HEK293 (cell line): ENCODE results near the gene UCP2.

Source experiments
- CTCF ChIA-PET: fragments of 350-600 bp; formaldehyde crosslinking; extraction: SDS; loops from one replicate; lab custom pipeline; 2021; ENCODE audit warnings: antibody characterized with exemption; lab: Yijun Ruan, JAX
- POLR2A ChIA-PET: fragments of 300-600 bp; formaldehyde crosslinking; extraction: SDS; loops from one replicate; lab custom pipeline; 2020; ENCODE audit warnings: antibody characterized with exemption, inconsistent platforms; lab: Yijun Ruan, JAX
- H3K27ac ChIP-seq: fragments of 200-500 bp; sonication (Bioruptor generic); 2 replicates; pipeline ENCODE4 v1.5.1; 2014; ENCODE audit warnings: low read depth, low read length, control low read depth, inconsistent platforms; ENCODE audit errors: extremely low read depth
- H3K36me3 ChIP-seq, 2 experiments: fragments of 200-500 bp in 1 of 2; sonication (Bioruptor generic) in 1 of 2; 1 replicate in 1 of 2; 2 replicates in 1 of 2; pipeline ENCODE4 v1.5.1; 2014 to 2017; ENCODE audit warnings: inconsistent platforms in 2 of 2, low read length in 2 of 2; ENCODE audit not compliant: control insufficient read depth in 2 of 2, insufficient read depth in 1 of 2
- H3K4me1 ChIP-seq: fragments of 200-500 bp; sonication (Bioruptor generic); 2 replicates; pipeline ENCODE4 v1.5.1; 2014; ENCODE audit warnings: mild to moderate bottlenecking, low read length, inconsistent platforms; ENCODE audit not compliant: control insufficient read depth, insufficient read depth
- H3K4me3 ChIP-seq: 2 replicates; pipeline ENCODE4 v1.5.1; 2011; ENCODE audit warnings: low read depth, mild to moderate bottlenecking, control low read depth, low read length, moderate library complexity
- H3K9me3 ChIP-seq: fragments of 200-500 bp; sonication (Bioruptor generic); 2 replicates; pipeline ENCODE4 v1.5.1; 2014; ENCODE audit warnings: low read depth, low read length, inconsistent platforms; ENCODE audit not compliant: control insufficient read depth, insufficient read depth
- EGR2 ChIP-seq: fragments of 450-650 bp; formaldehyde crosslinking; IDR thresholded peaks from 2 replicates; pipeline ENCODE4 v1.5.1; 2016; ENCODE audit warnings: low read depth, missing biosample characterization, missing genetic modification characterization
- KLF1 ChIP-seq: fragments of 450-650 bp; formaldehyde crosslinking; IDR thresholded peaks from 2 replicates; pipeline ENCODE4 v1.5.1; 2016; ENCODE audit warnings: missing biosample characterization, missing genetic modification characterization
- SALL2 ChIP-seq: fragments of 450-650 bp; formaldehyde crosslinking; IDR thresholded peaks from 2 replicates; pipeline ENCODE4 v1.5.0; 2017; ENCODE audit warnings: missing biosample characterization, mild to moderate bottlenecking, missing genetic modification characterization, borderline replicate concordance
- SP2 ChIP-seq: fragments of 450-650 bp; formaldehyde crosslinking; IDR thresholded peaks from 2 replicates; pipeline ENCODE4 v1.5.1; 2016; ENCODE audit warnings: missing biosample characterization, missing genetic modification characterization
- TRIM28 ChIP-seq: IDR thresholded peaks from 2 replicates; pipeline ENCODE4 v1.6.1; 2011; ENCODE audit warnings: low read length, control low read depth, borderline replicate concordance
- YY1 ChIP-seq: fragments of 450-650 bp; formaldehyde crosslinking; IDR thresholded peaks from 2 replicates; pipeline ENCODE4 v1.5.1; 2018; ENCODE audit warnings: missing biosample characterization, missing genetic modification characterization
- ZNF146 ChIP-seq: fragments of 450-650 bp; formaldehyde crosslinking; IDR thresholded peaks from 2 replicates; pipeline ENCODE4 v1.5.1; 2016; ENCODE audit warnings: missing biosample characterization, missing genetic modification characterization
- ZNF19 ChIP-seq: fragments of 450-650 bp; formaldehyde crosslinking; IDR thresholded peaks from 2 replicates; pipeline ENCODE4; 2016; ENCODE audit warnings: missing biosample characterization, missing genetic modification characterization, low read depth
- ZNF221 ChIP-seq: fragments of 450-650 bp; formaldehyde crosslinking; IDR thresholded peaks from 2 replicates; pipeline ENCODE4 v1.5.1; 2017; ENCODE audit warnings: missing biosample characterization, missing genetic modification characterization, borderline replicate concordance
- ZNF223 ChIP-seq: fragments of 450-650 bp; formaldehyde crosslinking; IDR thresholded peaks from 2 replicates; pipeline ENCODE4 v1.5.1; 2016; ENCODE audit warnings: missing biosample characterization, missing genetic modification characterization
- ZNF529 ChIP-seq: fragments of 450-650 bp; formaldehyde crosslinking; IDR thresholded peaks from 2 replicates; pipeline ENCODE4 v1.5.1; 2017; ENCODE audit warnings: missing genetic modification characterization, missing biosample characterization; ENCODE audit not compliant: insufficient replicate concordance
- ZNF658 ChIP-seq: fragments of 450-650 bp; formaldehyde crosslinking; IDR thresholded peaks from 2 replicates; pipeline ENCODE4; 2016; ENCODE audit warnings: missing biosample characterization, missing genetic modification characterization
- ZNF76 ChIP-seq: fragments of 450-650 bp; formaldehyde crosslinking; IDR thresholded peaks from 2 replicates; pipeline ENCODE4; 2016; ENCODE audit warnings: low read depth, missing biosample characterization, missing genetic modification characterization, borderline replicate concordance
- ZNF776 ChIP-seq: fragments of 450-650 bp; formaldehyde crosslinking; IDR thresholded peaks from 2 replicates; pipeline ENCODE4 v1.5.0; 2017; ENCODE audit warnings: missing biosample characterization, missing genetic modification characterization, borderline replicate concordance
- ZNF830 ChIP-seq: fragments of 450-650 bp; IDR thresholded peaks from 2 replicates; pipeline ENCODE4 v1.5.0; 2018; ENCODE audit warnings: missing biosample characterization, missing genetic modification characterization, low read depth, mild to moderate bottlenecking, moderate library complexity
- TF ChIP-seq, protein P1 (sequence below): fragments of 450-650 bp; formaldehyde crosslinking; IDR thresholded peaks from 2 replicates; pipeline ENCODE4 v1.5.1; 2016; ENCODE audit warnings: missing biosample characterization, missing genetic modification characterization
- TF ChIP-seq, protein P2 (sequence below): fragments of 450-650 bp; formaldehyde crosslinking; IDR thresholded peaks from 2 replicates; pipeline ENCODE4 v1.5.1; 2016; ENCODE audit warnings: missing biosample characterization, missing genetic modification characterization
- TF ChIP-seq, protein P3 (sequence below): fragments of 450-650 bp; formaldehyde crosslinking; IDR thresholded peaks from 2 replicates; pipeline ENCODE4 v1.5.1; 2016; ENCODE audit warnings: missing biosample characterization, missing genetic modification characterization

The UCP2 gene

GRCh38 chr11:73971175-73971719 lies 11.4 kb downstream of the UCP2 start:
- CTCF ChIA-PET: interaction anchor here (1.7 kb wide), 1 partner anchor 9 kb away, joined by 4 read pairs; no protein-coding TSS in a partner anchor
- Histone ChIP-seq H3K36me3 (peaks cover 0 to 26% of the 10 kb centered on the region in 2 experiments; a peak in 1 of 3 replicates), H3K4me1 (no peaks in the 10 kb centered on the region), H3K4me3 (no peak overlapping the region), H3K9me3 (no peaks in the 10 kb centered on the region), H3K27ac (no peak overlapping the region)
- POLR2A ChIA-PET: interaction anchor here (0.5 to 2.8 kb wide), 3 partner anchors 9 to 340 kb away, joined by 3 to 12 read pairs (median 7); partner anchors contain the start of gene UCP2
- TF ChIP-seq, protein P1, sequence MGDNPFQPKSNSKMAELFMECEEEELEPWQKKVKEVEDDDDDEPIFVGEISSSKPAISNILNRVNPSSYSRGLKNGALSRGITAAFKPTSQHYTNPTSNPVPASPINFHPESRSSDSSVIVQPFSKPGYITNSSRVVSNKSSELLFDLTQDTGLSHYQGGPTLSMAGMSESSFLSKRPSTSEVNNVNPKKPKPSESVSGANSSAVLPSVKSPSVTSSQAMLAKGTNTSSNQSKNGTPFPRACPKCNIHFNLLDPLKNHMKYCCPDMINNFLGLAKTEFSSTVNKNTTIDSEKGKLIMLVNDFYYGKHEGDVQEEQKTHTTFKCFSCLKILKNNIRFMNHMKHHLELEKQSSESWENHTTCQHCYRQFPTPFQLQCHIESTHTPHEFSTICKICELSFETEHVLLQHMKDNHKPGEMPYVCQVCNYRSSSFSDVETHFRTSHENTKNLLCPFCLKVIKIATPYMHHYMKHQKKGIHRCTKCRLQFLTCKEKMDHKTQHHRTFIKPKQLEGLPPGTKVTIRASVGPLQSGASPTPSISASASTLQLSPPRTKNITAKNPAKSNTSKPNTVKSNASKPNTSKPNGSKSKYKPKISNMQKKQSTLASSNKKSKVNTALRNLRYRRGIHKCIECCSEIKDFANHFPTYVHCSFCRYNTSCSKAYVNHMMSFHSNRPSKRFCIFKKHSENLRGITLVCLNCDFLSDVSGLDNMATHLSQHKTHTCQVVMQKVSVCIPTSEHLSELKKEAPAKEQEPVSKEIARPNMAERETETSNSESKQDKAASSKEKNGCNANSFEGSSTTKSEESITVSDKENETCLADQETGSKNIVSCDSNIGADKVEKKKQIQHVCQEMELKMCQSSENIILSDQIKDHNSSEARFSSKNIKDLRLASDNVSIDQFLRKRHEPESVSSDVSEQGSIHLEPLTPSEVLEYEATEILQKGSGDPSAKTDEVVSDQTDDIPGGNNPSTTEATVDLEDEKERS (tag by site-specific recombination): no peak
- TF ChIP-seq SP2 (tag by site-specific recombination): no peak
- no peak for TF ChIP-seq ZNF76 (tag by site-specific recombination)
- TF ChIP-seq TRIM28: no peak
- no peak for TF ChIP-seq ZNF221 (tag by site-specific recombination)
- TF ChIP-seq, protein P2, sequence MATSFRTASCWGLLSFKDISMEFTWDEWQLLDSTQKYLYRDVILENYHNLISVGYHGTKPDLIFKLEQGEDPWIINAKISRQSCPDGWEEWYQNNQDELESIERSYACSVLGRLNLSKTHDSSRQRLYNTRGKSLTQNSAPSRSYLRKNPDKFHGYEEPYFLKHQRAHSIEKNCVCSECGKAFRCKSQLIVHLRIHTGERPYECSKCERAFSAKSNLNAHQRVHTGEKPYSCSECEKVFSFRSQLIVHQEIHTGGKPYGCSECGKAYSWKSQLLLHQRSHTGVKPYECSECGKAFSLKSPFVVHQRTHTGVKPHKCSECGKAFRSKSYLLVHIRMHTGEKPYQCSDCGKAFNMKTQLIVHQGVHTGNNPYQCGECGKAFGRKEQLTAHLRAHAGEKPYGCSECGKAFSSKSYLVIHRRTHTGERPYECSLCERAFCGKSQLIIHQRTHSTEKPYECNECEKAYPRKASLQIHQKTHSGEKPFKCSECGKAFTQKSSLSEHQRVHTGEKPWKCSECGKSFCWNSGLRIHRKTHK: no peak

- ChIA-PET CTCF (interaction anchor here (1.7 kb wide), 1 partner anchor 10 kb away, joined by 4 read pairs; no protein-coding TSS in a partner anchor), POLR2A (interaction anchor here (2.8 kb wide), 1 partner anchor 10 kb away, joined by 12 read pairs; no protein-coding TSS in a partner anchor)
Measured at GRCh38 chr11:73969991-73970800, 12.4 kb downstream of the UCP2 start.

GRCh38 chr11:73969091-73969490 lies 13.6 kb downstream of the UCP2 start:
- Histone ChIP-seq H3K4me3 (no peak overlapping the region), H3K9me3 (no peaks in the 10 kb centered on the region), H3K27ac (no peak overlapping the region), H3K4me1 (no peaks in the 10 kb centered on the region), H3K36me3 (peaks cover 0 to 4% of the 10 kb centered on the region in 2 experiments; a peak in 1 of 3 replicates)
- CTCF ChIA-PET: no interaction called here
- POLR2A ChIA-PET: interaction anchor here (2.8 kb wide), 1 partner anchor 11 kb away, joined by 12 read pairs; no protein-coding TSS in a partner anchor
- TF ChIP-seq SALL2 (tag by site-specific recombination): no peak
- no peak for TF ChIP-seq YY1
- TF ChIP-seq, protein P1 (tag by site-specific recombination): no peak
- TF ChIP-seq ZNF658 (tag by site-specific recombination): no peak
- TF ChIP-seq ZNF19 (tag by site-specific recombination): no peak
- TF ChIP-seq ZNF830 (tag by site-specific recombination): no peak
- TF ChIP-seq ZNF529 (tag by site-specific recombination): no peak
- TF ChIP-seq ZNF776 (tag by site-specific recombination): no peak
- TF ChIP-seq, protein P3, sequence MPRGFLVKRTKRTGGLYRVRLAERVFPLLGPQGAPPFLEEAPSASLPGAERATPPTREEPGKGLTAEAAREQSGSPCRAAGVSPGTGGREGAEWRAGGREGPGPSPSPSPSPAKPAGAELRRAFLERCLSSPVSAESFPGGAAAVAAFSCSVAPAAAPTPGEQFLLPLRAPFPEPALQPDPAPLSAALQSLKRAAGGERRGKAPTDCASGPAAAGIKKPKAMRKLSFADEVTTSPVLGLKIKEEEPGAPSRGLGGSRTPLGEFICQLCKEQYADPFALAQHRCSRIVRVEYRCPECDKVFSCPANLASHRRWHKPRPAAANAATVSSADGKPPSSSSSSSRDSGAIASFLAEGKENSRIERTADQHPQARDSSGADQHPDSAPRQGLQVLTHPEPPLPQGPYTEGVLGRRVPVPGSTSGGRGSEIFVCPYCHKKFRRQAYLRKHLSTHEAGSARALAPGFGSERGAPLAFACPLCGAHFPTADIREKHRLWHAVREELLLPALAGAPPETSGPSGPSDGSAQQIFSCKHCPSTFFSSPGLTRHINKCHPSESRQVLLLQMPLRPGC (tag by site-specific recombination): no peak
- TF ChIP-seq ZNF146: no peak

More at GRCh38 chr11:73969991-73970800, 12.4 kb downstream of the UCP2 start:
- Histone ChIP-seq H3K36me3 (peaks cover 0 to 15% of the 10 kb centered on the region in 2 experiments; a peak in 1 of 3 replicates), H3K4me1 (no peaks in the 10 kb centered on the region), H3K9me3 (no peaks in the 10 kb centered on the region), H3K27ac (no peak overlapping the region), H3K4me3 (no peak overlapping the region)
- TF ChIP-seq ZNF223 (tag by site-specific recombination) (no peak), KLF1 (tag by site-specific recombination) (0 out of 2 replicates have a peak, but pooled peaks have one; percentile 26), EGR2 (tag by site-specific recombination) (0 out of 2 replicates have a peak, but pooled peaks have one; percentile 17)
